RPMI7951 (cell line): Measurements from ENCODE around the gene PHACTR1. TPM values are rescaled to one million over a fixed set of nuclear protein-coding genes. Genes with fewer than 3 reads are reported as not detected.
A peak's percentile ranks its signal among the peaks of the same experiment; 100 is the strongest.

Experiments used
- DNase-seq: peaks from one replicate; pipeline ENCODE4 v3.0.0-alpha.2; 2012; ENCODE audit warnings: low read depth
- total RNA-seq: library from RNA; depleted of rRNA; stranded (reverse); fragments of >200 nt; shearing (Covaris generic); gene quantifications from 2 replicates; pipeline ENCODE4 v1.2.3, GENCODE V29; 2014

The PHACTR1 gene
- total RNA-seq, 1 experiment from 2014 or later: 5.9 TPM

DNA sequence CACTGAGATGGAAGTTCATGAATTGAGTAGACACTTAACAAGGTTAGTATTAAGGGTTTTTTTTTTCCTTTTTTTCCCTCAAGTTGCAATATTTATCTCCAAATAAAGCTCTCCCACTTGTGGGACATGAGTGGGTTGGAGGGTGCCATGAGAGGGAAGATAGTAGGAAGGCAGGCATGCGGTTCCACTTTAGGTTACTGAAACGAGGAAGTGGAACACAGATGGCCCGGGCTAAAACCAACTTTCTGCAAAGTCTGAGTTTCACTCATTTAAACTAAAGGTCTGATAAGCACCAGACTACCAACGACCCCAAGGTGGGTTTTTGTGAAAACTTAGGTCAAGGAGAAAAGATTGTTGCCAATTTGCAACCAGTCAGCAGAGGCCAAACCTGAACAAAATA is 569.6 kb downstream of the PHACTR1 start:
- no peak for DNase-seq

GRCh38 chr6:13287104-13287503 is 570.5 kb downstream of the PHACTR1 start:
- DNase-seq: no peak

DNA sequence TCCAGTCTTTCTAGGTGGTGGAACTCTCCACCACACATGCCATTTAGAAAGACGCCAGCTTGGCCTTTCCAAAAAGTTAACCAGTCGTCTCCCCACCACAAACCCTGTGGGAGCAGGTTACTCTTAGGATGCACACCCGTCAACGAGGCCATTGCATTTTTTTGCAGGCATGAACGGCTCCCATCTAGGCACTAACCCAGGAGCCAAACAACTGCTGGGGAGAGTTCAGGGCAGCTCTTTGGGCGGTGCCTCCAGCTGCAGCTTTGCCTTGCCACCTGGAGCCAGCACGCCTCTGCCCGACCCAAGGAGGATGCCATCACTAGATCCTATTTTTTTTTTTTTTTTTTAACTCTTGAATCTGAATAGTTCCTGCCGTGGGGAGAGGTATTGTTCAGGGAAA is 571.9 kb downstream of the PHACTR1 start:
- DNase-seq: no peak

GRCh38 chr6:13288969-13289391 is 572.4 kb downstream of the PHACTR1 start:
- no peak for DNase-seq

GRCh38 chr6:13289789-13290318 is 573.3 kb downstream of the PHACTR1 start:
- DNase-seq: no peak

DNA sequence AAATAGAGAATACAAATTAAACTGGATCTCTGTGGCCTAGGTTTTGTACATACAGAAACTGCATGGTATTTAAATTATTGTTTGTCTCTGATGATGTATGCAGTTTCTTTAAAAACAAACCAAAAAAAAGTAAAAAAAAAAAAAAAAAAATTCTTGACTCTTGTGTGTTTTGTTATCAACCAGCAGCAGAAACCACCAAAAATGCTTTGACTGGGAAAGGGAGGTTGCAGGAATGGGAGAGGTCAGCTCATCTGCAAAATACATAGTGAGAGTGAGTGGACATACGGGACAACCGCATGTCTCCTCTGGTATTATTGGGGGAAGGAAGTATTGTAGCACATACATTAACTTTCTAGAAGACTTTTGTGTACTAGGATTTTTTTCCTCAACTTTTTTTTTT is 573.8 kb downstream of the PHACTR1 start:
- no peak for DNase-seq

DNA sequence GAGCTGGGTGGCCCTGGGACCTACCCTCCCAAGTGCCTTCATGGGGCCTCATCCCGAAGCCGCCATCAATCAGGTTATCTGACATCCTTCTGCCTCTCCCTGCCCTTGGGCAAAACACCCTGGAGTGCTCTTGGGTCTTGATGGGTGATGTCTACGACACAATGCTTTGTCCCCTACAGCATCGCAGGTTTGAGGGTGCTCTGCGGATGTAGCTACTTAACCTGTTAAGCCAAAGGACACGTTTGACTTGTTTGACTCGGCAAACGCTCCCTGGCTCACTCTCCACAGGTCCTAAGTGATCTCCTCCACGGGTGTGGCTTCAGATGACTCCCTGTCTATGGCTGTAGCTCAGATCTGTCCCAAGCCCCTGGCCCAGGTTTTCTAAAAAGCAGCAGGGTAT is 576.2 kb downstream of the PHACTR1 start:
- DNase-seq: no peak

DNA sequence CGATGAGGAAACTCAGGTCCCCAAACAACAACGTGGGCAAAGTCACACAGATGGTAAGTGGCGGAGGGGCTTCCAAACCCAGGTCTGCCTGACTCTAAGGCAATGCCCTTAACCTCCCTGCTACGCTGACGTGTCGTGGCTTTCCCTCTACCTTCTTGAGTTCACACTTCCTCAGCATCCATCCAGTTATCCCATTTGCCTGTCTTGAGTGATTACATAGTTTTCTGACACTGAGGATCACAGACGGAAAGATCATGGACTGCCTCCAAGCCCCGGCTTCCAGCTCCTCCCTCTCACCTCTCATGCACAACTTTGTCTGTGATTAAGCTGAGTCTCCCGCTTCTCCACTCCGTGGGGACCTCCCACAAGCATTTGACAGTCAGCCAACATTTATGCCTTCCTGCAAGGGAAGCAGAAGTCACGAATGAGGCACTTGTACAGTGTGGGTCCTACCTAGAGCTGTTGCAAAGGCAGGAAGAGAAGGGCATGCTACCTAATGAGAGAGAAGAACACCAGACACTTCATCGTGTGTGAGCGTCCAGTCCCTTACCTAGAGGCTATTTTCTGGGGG is 578.0 kb downstream of the PHACTR1 start:
- DNase-seq: no peak

DNA sequence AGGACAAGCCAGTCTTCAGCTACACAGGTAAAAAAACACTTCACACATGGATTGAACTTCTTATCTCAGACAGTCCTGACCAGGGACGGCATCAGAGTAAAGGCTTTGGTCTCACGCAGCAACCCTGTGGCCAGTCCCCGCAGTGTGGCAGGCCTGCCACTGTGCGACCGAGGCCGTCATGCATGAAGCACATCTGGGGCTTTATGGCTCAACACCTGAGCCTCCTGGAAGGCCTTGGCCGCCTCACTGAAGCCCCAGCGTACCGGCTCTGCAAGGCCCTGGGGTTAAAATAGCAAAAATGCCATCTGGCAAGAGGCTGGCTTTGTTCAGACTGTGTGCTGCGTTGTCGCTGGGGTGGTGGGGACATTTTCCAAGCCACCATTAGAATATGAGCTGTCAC is 579.0 kb downstream of the PHACTR1 start:
- no peak for DNase-seq

DNA sequence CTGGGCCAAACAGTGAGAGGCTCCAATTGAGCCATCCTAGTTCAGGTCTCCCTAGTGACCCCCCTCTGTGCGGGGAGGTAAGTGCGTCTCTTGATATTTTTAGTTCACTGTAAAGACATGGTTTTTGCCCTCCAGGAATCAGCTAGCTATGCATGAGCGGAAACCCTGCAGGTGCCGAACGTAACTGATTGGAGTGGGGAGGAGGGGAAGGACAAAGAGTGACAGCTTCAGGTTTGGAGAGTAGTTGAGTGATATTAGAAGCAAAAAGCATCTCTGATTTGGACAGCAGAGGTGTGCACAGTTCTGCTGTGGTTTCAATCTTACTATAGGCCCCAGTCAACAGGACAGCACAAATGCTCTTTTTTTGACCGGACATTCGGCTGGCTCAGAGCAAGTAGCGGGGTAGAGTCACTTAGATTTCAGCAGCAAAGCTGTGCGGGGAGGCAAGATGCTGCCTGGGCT is 580.0 kb downstream of the PHACTR1 start:
- DNase-seq: no peak

DNA sequence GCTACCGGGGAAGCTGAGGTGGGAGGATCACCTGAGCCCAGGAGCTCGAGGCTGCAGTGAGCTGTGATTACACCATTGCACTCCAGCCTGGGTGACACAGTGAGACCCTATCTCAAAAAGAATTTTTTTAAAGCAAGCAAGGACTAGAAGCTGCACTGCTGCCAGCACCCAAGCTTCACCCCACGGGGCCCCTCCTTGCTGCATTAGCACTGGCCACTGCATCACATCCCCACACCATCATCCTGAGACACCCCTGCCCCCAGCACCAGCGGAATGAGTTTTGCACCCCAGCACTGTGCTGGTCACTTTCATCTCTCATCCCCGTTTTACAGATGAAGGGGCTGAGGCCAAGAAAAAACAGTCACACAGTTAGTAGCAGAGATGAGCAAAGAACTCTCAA is 580.8 kb downstream of the PHACTR1 start:
- DNase-seq: no peak

- no peak for DNase-seq
Measured at GRCh38 chr6:13298446-13298845, 581.9 kb downstream of the PHACTR1 start.

DNA sequence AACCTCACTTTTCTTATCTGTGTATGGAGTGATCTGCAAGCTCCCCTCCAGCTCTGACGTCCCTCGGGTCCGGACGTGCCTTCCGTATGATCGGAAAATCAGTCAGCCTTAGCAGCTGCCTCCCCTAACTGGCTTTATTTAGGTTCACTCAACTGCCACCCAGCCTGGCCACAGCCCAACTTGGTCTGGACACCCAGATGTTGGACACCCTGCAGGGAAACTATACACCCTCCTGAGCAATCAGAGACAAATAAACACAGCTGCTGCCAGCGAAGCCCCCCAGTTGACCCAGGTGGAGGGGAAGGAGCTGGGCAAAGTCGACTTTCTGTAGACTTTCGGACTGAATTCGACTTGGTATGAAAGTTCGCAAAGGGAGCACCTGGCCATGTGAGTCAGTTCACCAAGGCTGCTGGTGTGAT is 582.8 kb downstream of the PHACTR1 start:
- DNase-seq: no peak

DNA sequence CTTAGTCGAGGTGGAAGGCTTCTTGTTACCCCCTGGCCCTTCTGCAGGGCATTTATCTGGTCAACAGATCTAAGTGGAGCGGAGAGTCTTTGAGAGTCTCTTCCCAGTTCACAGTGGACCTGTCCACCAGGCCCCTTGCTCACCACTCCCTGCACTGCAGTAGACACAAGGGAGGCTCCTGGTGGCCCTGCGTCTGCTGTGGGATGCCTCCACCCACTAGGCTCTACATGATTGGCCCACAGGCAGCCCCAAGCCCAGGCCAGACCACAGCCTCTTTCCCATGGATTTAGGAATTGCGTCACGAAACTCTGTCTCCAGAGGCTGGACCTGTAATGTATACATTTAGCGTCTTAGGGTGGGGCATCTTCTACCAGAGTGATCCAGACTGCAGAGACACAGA is 583.4 kb downstream of the PHACTR1 start:
- no peak for DNase-seq

DNA sequence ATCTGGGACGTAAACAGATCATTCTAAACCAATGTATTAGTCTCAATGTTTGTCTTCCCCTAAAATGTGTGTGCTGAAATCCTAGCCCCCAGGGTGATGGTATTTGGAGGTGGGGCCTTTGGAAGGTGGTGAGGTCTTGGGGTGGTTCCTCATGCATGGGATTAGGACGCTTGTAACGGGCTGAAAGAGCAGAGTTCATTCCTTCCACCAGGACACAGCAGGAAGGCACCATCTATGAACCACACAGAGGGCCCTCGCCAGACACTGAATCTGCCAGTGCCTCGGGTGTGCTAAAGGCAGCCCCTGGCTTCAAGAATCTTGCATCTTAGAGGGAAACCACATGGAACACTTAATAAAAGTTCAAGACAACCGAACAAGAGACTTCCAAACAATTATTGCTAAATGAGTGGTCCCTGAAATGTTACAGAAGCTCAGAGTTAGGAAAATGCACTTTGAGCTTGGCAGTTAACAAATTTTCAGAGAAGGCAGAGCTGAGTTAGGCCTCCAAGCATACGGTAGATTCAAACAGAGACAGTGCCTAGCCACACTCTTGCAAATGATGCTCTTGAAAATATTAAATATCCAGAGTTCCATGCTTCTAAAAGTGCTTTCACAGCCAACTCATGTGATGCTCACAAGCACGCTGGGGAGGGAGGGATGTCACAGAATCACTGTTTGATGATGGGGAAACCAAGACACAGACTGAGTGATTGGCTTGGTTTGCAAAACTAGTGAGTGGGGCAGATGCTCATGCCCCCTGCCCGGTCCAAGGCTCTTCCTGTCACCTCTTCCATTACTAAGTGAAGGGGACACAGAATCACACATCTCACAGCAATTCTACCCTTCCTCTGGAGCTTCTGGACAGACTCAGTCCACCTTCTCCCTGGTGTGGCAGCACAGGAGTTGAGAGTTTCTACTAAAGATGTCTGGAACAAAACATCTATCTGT is 584.4 kb downstream of the PHACTR1 start:
- DNase-seq: no peak

DNA sequence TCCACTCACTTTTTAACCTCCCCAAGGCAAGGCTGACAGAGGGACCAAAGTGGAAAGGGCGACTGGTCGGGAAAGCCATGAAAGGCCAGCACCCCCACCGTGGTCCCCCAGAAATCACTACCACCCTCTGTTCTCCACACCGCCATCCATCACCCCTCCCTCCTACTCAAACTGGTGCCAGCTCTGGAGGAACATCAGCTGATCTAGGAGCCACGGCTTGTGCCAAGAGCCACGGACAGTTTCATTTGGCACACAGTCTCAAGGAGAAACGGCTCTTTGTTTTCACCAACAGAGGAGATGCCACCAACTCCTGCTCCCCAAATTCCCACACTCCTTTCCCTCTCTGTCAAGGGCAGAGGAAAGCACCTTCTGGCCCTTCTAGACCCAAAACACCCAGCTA is 585.7 kb downstream of the PHACTR1 start:
- DNase-seq: no peak

- peak; percentile 99 for DNase-seq
Measured at GRCh38 chr6:13302751-13303667, 586.4 kb downstream of the PHACTR1 start.

DNA sequence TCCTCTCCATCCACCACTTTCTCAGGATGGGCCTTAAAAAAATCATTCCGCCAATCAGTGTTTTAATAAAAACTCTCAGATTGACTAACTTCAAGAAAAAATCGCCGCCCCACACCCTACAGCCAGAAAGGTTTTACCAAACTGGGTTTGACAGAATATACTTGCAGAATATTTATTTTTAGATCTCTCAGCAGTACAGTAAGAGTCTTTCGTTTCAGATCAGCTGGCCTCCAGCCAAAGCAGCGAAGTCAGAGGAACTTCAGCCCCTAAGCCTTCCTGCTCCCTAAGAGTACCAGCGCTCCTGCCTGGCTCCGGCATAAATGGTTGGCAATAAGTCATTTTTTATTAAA is 587.1 kb downstream of the PHACTR1 start:
- peak; percentile 81 for DNase-seq

- DNase-seq: no peak
Measured at GRCh38 chr6:13304101-13304500, 587.5 kb downstream of the PHACTR1 start.

DNA sequence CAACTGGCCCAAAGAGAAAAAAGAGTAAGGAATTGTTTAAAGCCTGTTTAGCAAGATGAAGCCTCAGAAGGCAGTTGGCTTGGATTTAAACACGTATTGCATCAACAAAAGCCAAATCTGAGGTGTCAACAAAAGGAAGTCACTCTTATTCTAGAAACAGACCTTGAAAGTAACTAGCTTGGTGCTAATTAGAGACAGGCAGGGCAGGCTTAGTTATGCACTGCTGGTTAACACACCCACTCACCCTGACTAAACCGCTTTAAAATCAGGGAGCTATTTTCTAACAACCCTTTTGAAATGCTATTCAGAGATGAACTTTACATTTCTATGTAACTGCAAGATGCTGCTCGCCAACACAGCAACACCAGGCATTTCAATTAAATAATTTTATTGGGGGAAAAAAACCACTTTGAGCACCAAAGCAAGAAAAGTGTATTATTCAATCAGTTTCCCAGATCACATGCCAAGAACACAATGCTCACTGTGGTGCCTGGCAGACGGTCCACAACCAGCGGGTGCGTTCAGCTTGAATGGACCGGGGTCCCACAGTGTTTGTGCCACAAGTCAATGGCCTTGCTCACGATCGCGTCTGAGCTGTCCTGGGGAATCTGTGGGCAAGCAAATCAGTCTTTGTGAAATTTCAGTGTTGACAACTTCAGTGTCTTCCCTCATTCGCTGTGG is 588.2 kb downstream of the PHACTR1 start:
- DNase-seq: no peak

- no peak for DNase-seq
Measured at GRCh38 chr6:13305288-13305687, 588.7 kb downstream of the PHACTR1 start.
